ENCODE results near the gene TRDMT1. TPM values are rescaled to one million over a fixed set of nuclear protein-coding genes. Genes with fewer than 3 reads are reported as not detected.

TRDMT1 gene
- 3.1 and 8.3 TPM in 2 replicates for total RNA-seq (2014; rRNA removed; shearing (Covaris generic); ENCODE audit: low replicate concordance)

- Histone ChIP-seq H3K9me3 (ENCODE audit: low read length) (no peaks in the 10 kb centered on the region), H3K27me3 (ENCODE audit: low read length) (no peaks in the 10 kb centered on the region), H3K4me1 (ENCODE audit: low read length) (peaks cover 18% of the 10 kb centered on the region), H3K4me2 (ENCODE audit: low read depth, low read length, poor library complexity, severe bottlenecking) (peak within 1 kb of the TSS; percentile 99), H3K79me2 (ENCODE audit: low read length) (no peaks in the 10 kb centered on the region), H4K20me1 (ENCODE audit: insufficient read depth, low read depth, low read length) (no peaks in the 10 kb centered on the region), H3K27ac (ENCODE audit: low read length) (no peak within 1 kb of the TSS), H2AFZ (ENCODE audit: low read length) (peak within 1 kb of the TSS; percentile 99), H3K9me2 (replicated peaks; ENCODE audit: insufficient read depth, low read length) (no peaks in the 10 kb centered on the region; the same call in 1 of the 2 replicates), H3K9ac (ENCODE audit: low read length) (peak within 1 kb of the TSS; percentile 80), H3K4me3 (ENCODE audit: low read length) (peak within 1 kb of the TSS; percentile 86), H3K36me3 (ENCODE audit: insufficient read depth, low read length) (no peaks in the 10 kb centered on the region)
- peak; percentile 88 for DNase-seq
Measured at GRCh38 chr10:17200912-17201793, at the start of gene TRDMT1. Gene TRDMT1 (minus strand): TSS chr10:17201672. CDS start chr10:17201634, 38 bp downstream.

GRCh38 chr10:17250736-17251135 lies 49.3 kb upstream of the TRDMT1 start:
- no peaks in the 10 kb centered on the region for H3K36me3 ChIP-seq (ENCODE audit: insufficient read depth, low read length)
- no peaks in the 10 kb centered on the region for H3K9me3 ChIP-seq (ENCODE audit: low read length)
- no peaks in the 10 kb centered on the region for H3K9me2 ChIP-seq (replicated peaks; ENCODE audit: insufficient read depth, low read length)
- H3K27me3 ChIP-seq (ENCODE audit: low read length): no peaks in the 10 kb centered on the region
- no peak overlapping the region for H3K27ac ChIP-seq (ENCODE audit: low read length)
- H3K4me2 ChIP-seq (ENCODE audit: low read depth, low read length, poor library complexity, severe bottlenecking): no peak overlapping the region
- no peaks in the 10 kb centered on the region for H3K79me2 ChIP-seq (ENCODE audit: low read length)
- H3K4me3 ChIP-seq (ENCODE audit: low read length): no peak overlapping the region
- H3K4me1 ChIP-seq (ENCODE audit: low read length): no peaks in the 10 kb centered on the region
- DNase-seq: no peak
- no peak overlapping the region for H2AFZ ChIP-seq (ENCODE audit: low read length)
- H3K9ac ChIP-seq (ENCODE audit: low read length): no peak overlapping the region
- no peaks in the 10 kb centered on the region for H4K20me1 ChIP-seq (ENCODE audit: insufficient read depth, low read depth, low read length)

GRCh38 chr10:17249820-17250219 lies 48.3 kb upstream of the TRDMT1 start:
- no peaks in the 10 kb centered on the region for H3K79me2 ChIP-seq (ENCODE audit: low read length)
- H3K4me1 ChIP-seq (ENCODE audit: low read length): no peaks in the 10 kb centered on the region
- no peak overlapping the region for H2AFZ ChIP-seq (ENCODE audit: low read length)
- no peak overlapping the region for H3K4me3 ChIP-seq (ENCODE audit: low read length)
- H3K4me2 ChIP-seq (ENCODE audit: low read depth, low read length, poor library complexity, severe bottlenecking): no peak overlapping the region
- no peaks in the 10 kb centered on the region for H3K27me3 ChIP-seq (ENCODE audit: low read length)
- DNase-seq: no peak
- no peaks in the 10 kb centered on the region for H3K9me3 ChIP-seq (ENCODE audit: low read length)
- H3K9ac ChIP-seq (ENCODE audit: low read length): no peak overlapping the region
- no peaks in the 10 kb centered on the region for H3K9me2 ChIP-seq (replicated peaks; ENCODE audit: insufficient read depth, low read length)
- H3K27ac ChIP-seq (ENCODE audit: low read length): no peak overlapping the region
- no peaks in the 10 kb centered on the region for H4K20me1 ChIP-seq (ENCODE audit: insufficient read depth, low read depth, low read length)
- H3K36me3 ChIP-seq (ENCODE audit: insufficient read depth, low read length): no peaks in the 10 kb centered on the region

- Histone ChIP-seq H3K4me3 (ENCODE audit: low read length) (no peak overlapping the region), H3K36me3 (ENCODE audit: insufficient read depth, low read length) (no peaks in the 10 kb centered on the region), H3K9me2 (replicated peaks; ENCODE audit: insufficient read depth, low read length) (no peaks in the 10 kb centered on the region), H3K27me3 (ENCODE audit: low read length) (no peaks in the 10 kb centered on the region), H2AFZ (ENCODE audit: low read length) (no peak overlapping the region), H3K9ac (ENCODE audit: low read length) (no peak overlapping the region), H3K79me2 (ENCODE audit: low read length) (no peaks in the 10 kb centered on the region), H3K4me1 (ENCODE audit: low read length) (no peaks in the 10 kb centered on the region), H3K9me3 (ENCODE audit: low read length) (no peaks in the 10 kb centered on the region), H3K4me2 (ENCODE audit: low read depth, low read length, poor library complexity, severe bottlenecking) (no peak overlapping the region), H4K20me1 (ENCODE audit: insufficient read depth, low read depth, low read length) (no peaks in the 10 kb centered on the region), H3K27ac (ENCODE audit: low read length) (no peak overlapping the region)
- DNase-seq: no peak
Measured at GRCh38 chr10:17248964-17249363, 47.5 kb upstream of the TRDMT1 start.

- H3K79me2 ChIP-seq (ENCODE audit: low read length): no peaks in the 10 kb centered on the region
- no peak overlapping the region for H3K27ac ChIP-seq (ENCODE audit: low read length)
- H3K9me2 ChIP-seq (replicated peaks; ENCODE audit: insufficient read depth, low read length): no peaks in the 10 kb centered on the region
- H2AFZ ChIP-seq (ENCODE audit: low read length): no peak overlapping the region
- H3K4me2 ChIP-seq (ENCODE audit: low read depth, low read length, poor library complexity, severe bottlenecking): no peak overlapping the region
- H3K27me3 ChIP-seq (ENCODE audit: low read length): no peaks in the 10 kb centered on the region
- H3K9ac ChIP-seq (ENCODE audit: low read length): no peak overlapping the region
- H3K4me3 ChIP-seq (ENCODE audit: low read length): no peak overlapping the region
- H3K36me3 ChIP-seq (ENCODE audit: insufficient read depth, low read length): no peaks in the 10 kb centered on the region
- DNase-seq: no peak
- H3K4me1 ChIP-seq (ENCODE audit: low read length): no peaks in the 10 kb centered on the region
- no peaks in the 10 kb centered on the region for H3K9me3 ChIP-seq (ENCODE audit: low read length)
- H4K20me1 ChIP-seq (ENCODE audit: insufficient read depth, low read depth, low read length): no peaks in the 10 kb centered on the region
Measured at GRCh38 chr10:17247210-17247609, 45.7 kb upstream of the TRDMT1 start.

- no peaks in the 10 kb centered on the region for H3K79me2 ChIP-seq (ENCODE audit: low read length)
- H4K20me1 ChIP-seq (ENCODE audit: insufficient read depth, low read depth, low read length): no peaks in the 10 kb centered on the region
- no peak overlapping the region for H3K4me2 ChIP-seq (ENCODE audit: low read depth, low read length, poor library complexity, severe bottlenecking)
- H3K4me3 ChIP-seq (ENCODE audit: low read length): no peak overlapping the region
- H3K36me3 ChIP-seq (ENCODE audit: insufficient read depth, low read length): no peaks in the 10 kb centered on the region
- no peaks in the 10 kb centered on the region for H3K9me3 ChIP-seq (ENCODE audit: low read length)
- no peak for DNase-seq
- H3K4me1 ChIP-seq (ENCODE audit: low read length): no peaks in the 10 kb centered on the region
- H3K27me3 ChIP-seq (ENCODE audit: low read length): no peaks in the 10 kb centered on the region
- no peak overlapping the region for H2AFZ ChIP-seq (ENCODE audit: low read length)
- no peaks in the 10 kb centered on the region for H3K9me2 ChIP-seq (replicated peaks; ENCODE audit: insufficient read depth, low read length)
- no peak overlapping the region for H3K9ac ChIP-seq (ENCODE audit: low read length)
- no peak overlapping the region for H3K27ac ChIP-seq (ENCODE audit: low read length)
Measured at GRCh38 chr10:17244700-17245365, 43.4 kb upstream of the TRDMT1 start.

GRCh38 chr10:17241611-17242333 lies 40.3 kb upstream of the TRDMT1 start:
- Histone ChIP-seq H3K9ac (ENCODE audit: low read length) (no peak overlapping the region), H4K20me1 (ENCODE audit: insufficient read depth, low read depth, low read length) (no peaks in the 10 kb centered on the region), H3K36me3 (ENCODE audit: insufficient read depth, low read length) (no peaks in the 10 kb centered on the region), H3K79me2 (ENCODE audit: low read length) (no peaks in the 10 kb centered on the region), H3K4me2 (ENCODE audit: low read depth, low read length, poor library complexity, severe bottlenecking) (no peak overlapping the region), H3K9me3 (ENCODE audit: low read length) (no peaks in the 10 kb centered on the region), H3K9me2 (replicated peaks; ENCODE audit: insufficient read depth, low read length) (no peaks in the 10 kb centered on the region), H3K4me3 (ENCODE audit: low read length) (no peak overlapping the region), H3K4me1 (ENCODE audit: low read length) (no peaks in the 10 kb centered on the region), H3K27ac (ENCODE audit: low read length) (no peak overlapping the region), H2AFZ (ENCODE audit: low read length) (no peak overlapping the region), H3K27me3 (ENCODE audit: low read length) (no peaks in the 10 kb centered on the region)
- DNase-seq: no peak

- no peaks in the 10 kb centered on the region for H3K9me3 ChIP-seq (ENCODE audit: low read length)
- no peak for DNase-seq
- no peaks in the 10 kb centered on the region for H3K27me3 ChIP-seq (ENCODE audit: low read length)
- no peak overlapping the region for H2AFZ ChIP-seq (ENCODE audit: low read length)
- H3K4me1 ChIP-seq (ENCODE audit: low read length): no peaks in the 10 kb centered on the region
- no peak overlapping the region for H3K4me3 ChIP-seq (ENCODE audit: low read length)
- no peaks in the 10 kb centered on the region for H4K20me1 ChIP-seq (ENCODE audit: insufficient read depth, low read depth, low read length)
- no peaks in the 10 kb centered on the region for H3K79me2 ChIP-seq (ENCODE audit: low read length)
- H3K4me2 ChIP-seq (ENCODE audit: low read depth, low read length, poor library complexity, severe bottlenecking): no peak overlapping the region
- no peaks in the 10 kb centered on the region for H3K36me3 ChIP-seq (ENCODE audit: insufficient read depth, low read length)
- H3K9ac ChIP-seq (ENCODE audit: low read length): no peak overlapping the region
- no peak overlapping the region for H3K27ac ChIP-seq (ENCODE audit: low read length)
- H3K9me2 ChIP-seq (replicated peaks; ENCODE audit: insufficient read depth, low read length): no peaks in the 10 kb centered on the region
Measured at GRCh38 chr10:17240616-17241015, 39.1 kb upstream of the TRDMT1 start.
